ENCODE measurements around the gene TAS2R41.

The TAS2R41 gene

GRCh38 chr7:143512488-143513340 lies 35.0 kb downstream of the TAS2R41 start:
- DNase-seq (ENCODE audit: low read depth) = peak; percentile 79
- TF ChIP-seq CTCF (IDR thresholded peaks at IDR 0.05; ENCODE audit: insufficient read depth, low read depth, low read length, missing control alignments) = no peak
- H3K4me3 ChIP-seq (ENCODE audit: low read length) = no peak overlapping the region

- DNase-seq (ENCODE audit: low read depth) = no peak
- no peak overlapping the region for H3K4me3 ChIP-seq (ENCODE audit: low read length)
- no peak for TF ChIP-seq CTCF (IDR thresholded peaks at IDR 0.05; ENCODE audit: insufficient read depth, low read depth, low read length, missing control alignments)
Measured at GRCh38 chr7:143514487-143514886, 36.8 kb downstream of the TAS2R41 start.

GRCh38 chr7:143514995-143515735 lies 37.5 kb downstream of the TAS2R41 start:
- no peak for TF ChIP-seq CTCF (IDR thresholded peaks at IDR 0.05; ENCODE audit: insufficient read depth, low read depth, low read length, missing control alignments)
- DNase-seq (ENCODE audit: low read depth) = no peak
- H3K4me3 ChIP-seq (ENCODE audit: low read length) = no peak overlapping the region

GRCh38 chr7:143516981-143517380 lies 39.3 kb downstream of the TAS2R41 start:
- no peak for TF ChIP-seq CTCF (IDR thresholded peaks at IDR 0.05; ENCODE audit: insufficient read depth, low read depth, low read length, missing control alignments)
- DNase-seq (ENCODE audit: low read depth) = no peak
- H3K4me3 ChIP-seq (ENCODE audit: low read length) = no peak overlapping the region

GRCh38 chr7:143518521-143518920 lies 40.8 kb downstream of the TAS2R41 start:
- DNase-seq (ENCODE audit: low read depth) = no peak
- no peak for TF ChIP-seq CTCF (IDR thresholded peaks at IDR 0.05; ENCODE audit: insufficient read depth, low read depth, low read length, missing control alignments)
- no peak overlapping the region for H3K4me3 ChIP-seq (ENCODE audit: low read length)

- TF ChIP-seq CTCF (IDR thresholded peaks at IDR 0.05; ENCODE audit: insufficient read depth, low read depth, low read length, missing control alignments) = no peak
- no peak for DNase-seq (ENCODE audit: low read depth)
- H3K4me3 ChIP-seq (ENCODE audit: low read length) = no peak overlapping the region
Measured at GRCh38 chr7:143518941-143519340, 41.3 kb downstream of the TAS2R41 start.
